ENCODE data around the gene RBBP8NL.

The RBBP8NL gene

GRCh38 chr20:62419759-62420158 is 7.6 kb downstream of the RBBP8NL start:
- no peak for DNase-seq

- no peak for DNase-seq
These were observed 8.4 kb downstream of the RBBP8NL start for GRCh38 chr20:62418709-62419487.

- DNase-seq: no peak
These were observed 9.2 kb downstream of the RBBP8NL start for GRCh38 chr20:62417981-62418708.

GRCh38 chr20:62416651-62417637 is 10.4 kb downstream of the RBBP8NL start:
- DNase-seq: no peak

- DNase-seq: no peak
These were observed 11.8 kb downstream of the RBBP8NL start for GRCh38 chr20:62415354-62416111.

GRCh38 chr20:62413896-62414481 is 13.3 kb downstream of the RBBP8NL start:
- DNase-seq: no peak

GRCh38 chr20:62413025-62413570 is 14.2 kb downstream of the RBBP8NL start:
- DNase-seq: no peak

GRCh38 chr20:62412194-62413024 is 14.9 kb downstream of the RBBP8NL start:
- DNase-seq: no peak

GRCh38 chr20:62411479-62412193 is 15.7 kb downstream of the RBBP8NL start:
- DNase-seq: no peak

- no peak for DNase-seq
These were observed 16.4 kb downstream of the RBBP8NL start for GRCh38 chr20:62410746-62411478.

- no peak for DNase-seq
These were observed 17.2 kb downstream of the RBBP8NL start for GRCh38 chr20:62409931-62410745.

- no peak for DNase-seq
These were observed 18.1 kb downstream of the RBBP8NL start for GRCh38 chr20:62409086-62409853.

- no peak for DNase-seq
These were observed 18.7 kb downstream of the RBBP8NL start for GRCh38 chr20:62408640-62409039.

GRCh38 chr20:62408055-62408454 is 19.3 kb downstream of the RBBP8NL start:
- DNase-seq: no peak

GRCh38 chr20:62407221-62407992 is 19.9 kb downstream of the RBBP8NL start, which contains the start of gene CABLES2:
Gene CABLES2, minus strand, starts transcription at chr20:62407285. Its CDS starts 9 bp downstream, at chr20:62407276.
- DNase-seq: peak; percentile 90

GRCh38 chr20:62406635-62407176 is 20.6 kb downstream of the RBBP8NL start:
- DNase-seq: no peak
